ENCODE measurements around the gene TRIML2.
"Not testable (repeated sequence)": the region's sequence is repeated elsewhere in the genome, so short reads cannot be mapped to it uniquely, and the experiment has no call there.

TRIML2 gene

DNA sequence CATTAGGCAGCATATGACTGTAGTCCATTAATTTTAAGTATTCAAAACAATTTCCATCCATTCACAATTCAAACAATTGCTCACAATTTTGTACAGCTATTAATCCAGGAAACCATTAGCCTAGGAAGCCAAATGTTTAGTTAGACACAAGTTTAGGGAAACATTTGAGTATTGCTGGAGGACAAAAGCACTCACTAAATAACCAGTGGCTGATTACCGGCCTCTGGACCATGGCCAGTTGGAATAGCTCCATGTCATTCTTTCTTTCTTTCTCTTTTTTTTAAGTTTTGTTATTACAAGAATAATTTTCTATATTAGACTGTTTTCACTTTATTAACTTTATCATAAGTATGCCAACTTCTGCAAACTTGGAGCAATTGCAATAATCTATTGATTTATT is 31.3 kb downstream of the TRIML2 start:
- no peak for TF ChIP-seq JUND (IDR thresholded peaks at IDR 0.05; ENCODE audit: low read depth)
- DNase-seq (ENCODE audit: low read depth in 1 of 2, low spot score in 1 of 2), result no peak

DNA sequence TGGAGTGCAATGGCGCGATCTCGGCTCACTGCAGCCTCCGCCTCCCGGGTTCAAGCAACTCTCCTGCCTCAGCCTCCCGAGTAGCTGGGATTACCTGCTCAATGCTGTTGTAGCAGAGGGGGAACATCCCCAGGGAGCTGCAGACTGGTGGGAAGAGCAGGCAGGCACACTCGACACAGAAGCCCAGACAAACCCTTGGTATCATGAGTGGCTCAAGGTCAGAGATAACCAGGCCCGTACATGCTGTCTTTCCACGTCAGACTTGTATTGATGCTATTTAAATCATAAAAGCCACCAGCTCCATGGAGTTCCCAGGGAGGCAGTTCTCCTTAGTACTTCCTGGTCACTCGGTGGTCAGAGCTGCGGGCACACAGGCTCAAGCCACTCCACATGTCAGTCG is 33.2 kb downstream of the TRIML2 start:
- TF ChIP-seq JUND (IDR thresholded peaks at IDR 0.05; ENCODE audit: low read depth), result no peak
- no peak for DNase-seq (ENCODE audit: low read depth in 1 of 2, low spot score in 1 of 2)
- in situ Hi-C loops (cut with HindIII; ENCODE audit: low pct_unique_long_range_greater_than_20kb, low sequenced_read_pairs), result no loop called here

More for the DNA sequence above, 31.3 kb downstream of the TRIML2 start:
- in situ Hi-C loops (cut with HindIII; ENCODE audit: low pct_unique_long_range_greater_than_20kb, low sequenced_read_pairs), result no loop called here

DNA sequence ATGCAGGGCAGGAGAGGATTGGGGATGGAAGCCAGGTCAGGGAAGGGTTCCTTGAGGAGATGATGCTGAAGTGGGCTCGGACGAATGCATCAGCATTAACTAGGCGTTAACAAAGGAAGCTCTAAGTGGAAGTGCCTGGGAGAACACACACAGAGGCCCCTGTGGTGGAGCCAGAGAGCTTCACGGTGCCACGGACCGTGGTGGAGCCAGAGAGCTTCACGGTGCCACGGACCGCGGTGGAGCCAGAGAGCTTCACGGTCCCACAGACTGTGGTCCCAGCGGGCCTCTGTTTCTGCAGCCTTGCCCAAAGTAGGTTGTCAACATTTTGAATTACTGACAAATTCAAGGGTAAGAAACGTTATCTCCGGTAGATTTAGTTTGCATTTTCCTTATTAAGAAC is 48.3 kb downstream of the TRIML2 start:
- in situ Hi-C loops (cut with HindIII; ENCODE audit: low pct_unique_long_range_greater_than_20kb, low sequenced_read_pairs), result no loop called here
- TF ChIP-seq JUND (IDR thresholded peaks at IDR 0.05; ENCODE audit: low read depth), result no peak
- no peak for DNase-seq (ENCODE audit: low read depth in 1 of 2, low spot score in 1 of 2)

DNA sequence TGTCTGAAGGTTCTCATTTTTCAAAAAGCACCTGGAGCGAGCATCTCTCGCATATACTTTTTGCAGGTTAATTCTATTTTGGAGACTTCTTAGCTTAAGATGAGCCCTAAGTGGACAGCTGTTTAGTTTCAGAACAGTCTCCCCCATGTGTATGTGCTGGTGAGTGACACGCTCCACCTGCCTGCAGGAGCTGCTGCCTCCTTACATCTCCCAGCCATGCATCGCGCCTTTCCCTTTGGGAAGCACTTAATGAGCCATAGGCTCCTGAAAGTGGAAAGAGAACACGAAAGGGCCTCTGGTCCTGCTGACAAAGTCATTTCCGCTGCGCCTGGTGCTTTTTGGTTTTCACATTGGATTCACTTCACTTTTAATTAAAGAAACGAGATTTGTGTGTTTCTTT is 56.1 kb downstream of the TRIML2 start:
- in situ Hi-C loops (cut with HindIII; ENCODE audit: low pct_unique_long_range_greater_than_20kb, low sequenced_read_pairs), result no loop called here
- DNase-seq (ENCODE audit: low read depth in 1 of 2, low spot score in 1 of 2), result no peak
- no peak for TF ChIP-seq JUND (IDR thresholded peaks at IDR 0.05; ENCODE audit: low read depth)

DNA sequence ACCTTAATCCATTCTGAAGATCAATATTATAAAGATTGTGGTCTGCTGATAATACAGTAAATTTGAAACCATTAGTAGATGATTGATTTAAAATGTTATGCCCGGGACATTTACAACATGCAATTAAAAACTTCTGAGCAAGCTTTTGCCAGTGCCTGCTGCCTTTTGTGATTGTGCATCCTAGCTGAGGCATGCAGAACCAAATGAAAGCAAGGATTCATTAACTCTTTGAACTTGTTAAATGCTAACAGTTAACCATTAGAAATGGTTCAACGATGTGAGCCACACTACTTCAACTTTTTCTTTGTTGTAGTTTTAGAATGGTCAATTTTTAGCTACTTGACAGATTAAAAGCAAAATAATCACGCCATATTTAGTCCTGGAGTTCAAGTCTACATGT is 62.7 kb downstream of the TRIML2 start:
- no peak for TF ChIP-seq JUND (IDR thresholded peaks at IDR 0.05; ENCODE audit: low read depth)
- no peak for DNase-seq (ENCODE audit: low read depth in 1 of 2, low spot score in 1 of 2)
- in situ Hi-C loops (cut with HindIII; ENCODE audit: low pct_unique_long_range_greater_than_20kb, low sequenced_read_pairs), result no loop called here

DNA sequence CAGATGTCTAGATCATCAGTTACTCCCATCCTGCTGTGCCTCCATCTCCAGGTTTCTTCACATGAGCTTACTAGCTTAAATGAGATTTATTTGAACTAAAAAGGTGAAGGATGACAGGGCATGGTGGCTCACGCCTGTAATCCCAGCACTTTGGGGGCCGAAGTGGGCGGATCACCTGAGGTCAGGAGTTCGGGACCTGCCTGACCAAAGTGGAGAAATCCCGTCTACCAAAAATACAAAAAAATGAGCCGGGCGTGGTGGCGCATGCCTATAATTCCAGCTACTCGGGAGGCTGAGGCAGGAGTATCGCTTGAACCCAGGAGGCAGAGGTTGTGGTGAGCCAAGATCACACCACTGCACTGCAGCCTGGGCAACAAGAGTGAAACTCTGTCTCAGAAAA is 63.9 kb downstream of the TRIML2 start:
- in situ Hi-C loops (cut with HindIII; ENCODE audit: low pct_unique_long_range_greater_than_20kb, low sequenced_read_pairs); DNase-seq (ENCODE audit: low read depth in 1 of 2, low spot score in 1 of 2): not testable (repeated sequence)

DNA sequence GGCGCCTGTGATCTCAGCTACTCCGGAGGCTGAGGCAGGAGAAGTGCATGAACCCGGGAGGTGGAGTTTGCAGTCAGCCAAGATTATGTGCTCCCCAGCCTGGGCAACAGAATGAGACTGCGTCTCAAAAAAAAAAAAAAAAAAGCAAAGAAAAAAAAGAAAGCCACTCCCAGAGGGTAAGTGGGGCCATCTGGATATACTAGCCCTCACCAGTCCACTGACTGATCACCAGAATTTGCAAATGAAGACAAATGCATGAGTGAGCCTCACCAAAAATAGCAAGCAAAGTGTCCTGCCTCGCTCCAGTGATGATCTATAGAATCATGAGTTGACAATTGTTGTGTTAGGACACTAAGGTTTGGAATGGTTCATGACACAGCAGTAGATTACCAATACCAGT is 66.2 kb downstream of the TRIML2 start:
- DNase-seq (ENCODE audit: low read depth in 1 of 2, low spot score in 1 of 2), result no peak
- no peak for TF ChIP-seq JUND (IDR thresholded peaks at IDR 0.05; ENCODE audit: low read depth)
- in situ Hi-C loops (cut with HindIII; ENCODE audit: low pct_unique_long_range_greater_than_20kb, low sequenced_read_pairs), result no loop called here

DNA sequence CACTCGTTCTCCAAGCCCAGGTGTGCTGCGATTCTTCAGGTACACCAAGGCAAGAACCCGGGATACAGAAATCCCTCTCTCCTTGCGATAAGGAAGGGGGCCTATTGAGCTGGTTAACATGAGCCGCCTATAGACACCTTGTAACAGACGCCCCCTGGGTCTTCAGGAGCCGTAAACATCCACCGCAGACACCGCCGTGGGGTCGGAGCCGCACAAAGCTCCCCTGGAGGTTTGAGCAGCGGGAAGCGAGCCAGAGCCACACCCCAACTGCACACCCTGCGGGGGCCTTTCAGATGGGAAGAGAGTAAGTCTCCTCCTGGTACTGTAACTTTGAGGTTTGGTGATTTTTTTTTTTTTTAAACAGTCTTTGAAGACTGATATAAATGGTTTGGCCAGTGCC is 67.2 kb downstream of the TRIML2 start:
- DNase-seq (ENCODE audit: low read depth in 1 of 2, low spot score in 1 of 2), result no peak
- no peak for TF ChIP-seq JUND (IDR thresholded peaks at IDR 0.05; ENCODE audit: low read depth)
- in situ Hi-C loops (cut with HindIII; ENCODE audit: low pct_unique_long_range_greater_than_20kb, low sequenced_read_pairs), result no loop called here

DNA sequence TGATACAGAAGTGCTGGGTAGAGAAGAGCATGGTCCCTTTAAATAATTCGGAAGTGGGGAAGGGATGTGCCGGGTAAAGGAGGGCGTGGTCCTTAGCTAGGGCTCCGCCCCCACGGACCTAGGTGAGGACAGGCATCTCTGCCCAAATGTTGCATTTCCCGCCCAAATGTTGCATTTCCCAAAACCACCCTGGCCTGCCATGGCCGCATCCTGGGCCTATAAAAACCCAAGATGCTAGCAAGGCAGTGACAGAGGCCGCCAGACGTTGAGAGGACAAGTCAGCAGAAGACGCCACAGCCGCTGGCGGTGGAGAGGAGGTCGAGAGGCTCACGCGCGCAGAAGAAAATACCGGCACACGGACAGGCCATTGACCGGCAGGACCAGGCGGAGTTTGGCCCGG is 67.7 kb downstream of the TRIML2 start:
- in situ Hi-C loops (cut with HindIII; ENCODE audit: low pct_unique_long_range_greater_than_20kb, low sequenced_read_pairs), result no loop called here
- TF ChIP-seq JUND (IDR thresholded peaks at IDR 0.05; ENCODE audit: low read depth), result no peak
- no peak for DNase-seq (ENCODE audit: low read depth in 1 of 2, low spot score in 1 of 2)
